Spleen (tissue), 7 donors: ENCODE measurements around the gene CLASP1.

ENCODE experiments used
- CTCF ChIP-seq, 11 experiments: fragments of 200-600 bp in 7 of 11; fragments of 450-650 bp in 4 of 11; sonication (generic) in 4 of 11; IDR thresholded peaks in 8 of 11; conservative IDR thresholded peaks in 3 of 11; 1 replicate in 7 of 11; 2 replicates in 4 of 11; pipeline versions ENCODE4 v1.4.0 to v1.8.0; 2016 to 2021; ENCODE audit warnings: antibody characterized with exemption in 11 of 11, inconsistent platforms in 4 of 11, mild to moderate bottlenecking in 1 of 11
- POLR2A ChIP-seq, 3 donors: fragments of 450-650 bp; IDR thresholded peaks; one replicate each; pipeline ENCODE4 v1.5.1; 2017; ENCODE audit warnings: antibody characterized with exemption in 3 of 3, mild to moderate bottlenecking in 1 of 3
- donor health status: DM: no; HTN: no; CAD: no; lungs with moderate emphysema.
- donor health status: DM: no; HTN: no; CAD: no.
- donor health status: DM: no; HTN: no; CAD: no.

- no peak for TF ChIP-seq CTCF (IDR thresholded peaks at IDR 0.05 in 8 of 11, conservative IDR thresholded peaks at IDR 0.05 in 3 of 11)
- TF ChIP-seq POLR2A (IDR thresholded peaks at IDR 0.05) = no peak
These were observed 87.5 kb downstream of the CLASP1 start for GRCh38 chr2:121561617-121562268.
